Measurements from ENCODE around the gene USP5.
"Not testable (repeated sequence)": the region's sequence is repeated elsewhere in the genome, so short reads cannot be mapped to it uniquely, and the experiment has no call there.

GRCh38 chr12:6874015-6874368 lies 22.0 kb downstream of the USP5 start:
- TF ChIP-seq CTCF (IDR thresholded peaks at IDR 0.05; ENCODE audit: low read depth, low read length); POLR2A (IDR thresholded peaks at IDR 0.05; ENCODE audit: extremely low read depth, insufficient read length); MAX (IDR thresholded peaks at IDR 0.05; ENCODE audit: low read depth, low read length); MYC (IDR thresholded peaks at IDR 0.05; ENCODE audit: low read depth, low read length): not testable (repeated sequence)

All from NB4 (cell line).